Natural killer cell (primary cell): ENCODE data around the gene CCDC9B. TPM values are rescaled to one million over a fixed set of nuclear protein-coding genes. Genes with fewer than 3 reads are reported as not detected.

ENCODE experiments used
- ATAC-seq, 3 donors: fragments of 150-1000 bp in 2 of 3; fragments of 200-7000 bp in 1 of 3; cut with Tn5 transposase; 1 replicate in 1 of 3; 2 replicates in 2 of 3; pipeline ENCODE4 v1.10.0; 2021; ENCODE audit warnings: mild to moderate bottlenecking in 2 of 3, moderate library complexity in 2 of 3
- DNase-seq, 2 donors: peaks; one replicate each; pipeline versions ENCODE4 v3.0.0 to v3.0.0-alpha.2; 2013 to 2021; ENCODE audit warnings: mixed read lengths in 1 of 2
- H3K27ac ChIP-seq: one replicate; pipeline ENCODE4 v1.5.1; 2013; ENCODE audit warnings: mild to moderate bottlenecking, low read length
- H3K27me3 ChIP-seq: one replicate; pipeline ENCODE4 v1.6.1; 2013; ENCODE audit warnings: low read length; ENCODE audit not compliant: control insufficient read depth, insufficient read depth
- H3K36me3 ChIP-seq: one replicate; pipeline ENCODE4 v1.6.1; 2013; ENCODE audit warnings: low read length; ENCODE audit not compliant: control insufficient read depth, insufficient read depth
- H3K4me1 ChIP-seq: one replicate; pipeline ENCODE4 v1.6.1; 2013; ENCODE audit warnings: low read length; ENCODE audit not compliant: control insufficient read depth, insufficient read depth
- H3K4me3 ChIP-seq: one replicate; pipeline ENCODE4 v1.5.1; 2013; ENCODE audit warnings: low read length
- H3K9me3 ChIP-seq: one replicate; pipeline ENCODE4 v1.6.1; 2013; ENCODE audit warnings: low read length; ENCODE audit not compliant: control insufficient read depth, insufficient read depth
- H3K27ac Mint-ChIP-seq, 2 donors: one replicate each; pipeline ENCODE4 v1.8.0; 2022; ENCODE audit warnings: mild to moderate bottlenecking in 2 of 2, mixed read lengths in 2 of 2, moderate library complexity in 1 of 2
- H3K27me3 Mint-ChIP-seq, 2 donors: one replicate each; pipeline ENCODE4 v1.8.0; 2022; ENCODE audit warnings: low read depth in 2 of 2, mixed read lengths in 2 of 2
- H3K36me3 Mint-ChIP-seq: one replicate; pipeline ENCODE4 v1.8.0; 2022; ENCODE audit warnings: mixed read lengths
- H3K4me1 Mint-ChIP-seq, 2 donors: one replicate each; pipeline ENCODE4 v1.8.0; 2022; ENCODE audit warnings: mixed read lengths in 2 of 2
- H3K4me3 Mint-ChIP-seq: one replicate; pipeline ENCODE4 v1.8.0; 2022; ENCODE audit warnings: mild to moderate bottlenecking, moderate library complexity, mixed read lengths
- H3K9me3 Mint-ChIP-seq, 2 donors: one replicate each; pipeline ENCODE4 v1.8.0; 2022; ENCODE audit warnings: mixed read lengths in 2 of 2
- CTCF ChIP-seq: fragments of 200-600 bp; IDR thresholded peaks from one replicate; pipeline ENCODE4 v1.8.0; 2022; ENCODE audit warnings: antibody characterized with exemption
- WGBS: methylation state at CpG from one replicate; pipeline ENCODE4 v1.1.7; 2013; ENCODE audit warnings: missing lambda C conversion rate; ENCODE audit not compliant: insufficient coverage; 5-methylcytosine and 5-hydroxymethylcytosine counted together
- intact Hi-C: fragments of 100-400 bp; cut with micrococcal nuclease; formaldehyde crosslinking; loops from one replicate; pipeline ENCODE4 v1.14.2; 2022
- total RNA-seq, 4 donors: library from RNA; stranded (reverse); fragments of 120-200 nt in 1 of 4; gene quantifications; one replicate each; pipeline versions ENCODE4 v1.2.3 to v1.2.4, GENCODE V29; 2013 to 2022

The CCDC9B gene
- total RNA-seq, 3 donors from 2014 or later (not counting 1 experiment from before 2014, with no cell fraction given), result 4.4 to 5.3 (median 4.7) TPM

DNA sequence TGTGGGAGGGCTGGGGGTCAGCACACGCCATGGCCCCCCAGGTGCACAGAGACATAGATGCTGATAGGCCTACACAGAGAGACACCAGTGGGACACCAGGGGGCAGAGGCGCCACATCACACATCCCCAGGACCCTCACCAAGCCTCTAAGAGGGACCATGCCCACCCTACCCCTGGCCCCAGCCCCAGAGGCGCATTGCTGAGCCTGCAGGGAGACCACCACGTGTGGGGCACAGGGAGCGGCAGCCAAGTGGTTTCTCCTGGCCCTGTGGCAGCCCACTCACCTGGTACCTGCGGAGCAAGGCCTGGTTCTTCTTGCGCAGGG lies 1.2 kb downstream of the CCDC9B start:
- Histone ChIP-seq H3K4me1 (peaks cover 29% of the 10 kb centered on the region), H3K27me3 (no peaks in the 10 kb centered on the region), H3K4me3 (no peak overlapping the region), H3K36me3 (no peaks in the 10 kb centered on the region), H3K27ac (no peak overlapping the region), H3K9me3 (no peaks in the 10 kb centered on the region)
- WGBS, result 89% methylated on average over 7 of the region's 7 CpGs
- Mint-ChIP-seq H3K27me3 (peaks cover 0 to 2% of the 10 kb centered on the region in 2 donors), H3K4me1 (peaks cover 0 to 10% of the 10 kb centered on the region in 2 donors), H3K36me3 (no peaks in the 10 kb centered on the region), H3K4me3 (no peak overlapping the region), H3K9me3 (no peaks in the 10 kb centered on the region), H3K27ac (no peak overlapping the region)
- TF ChIP-seq CTCF, result no peak
- DNase-seq (no peak), ATAC-seq (no peak)
- intact Hi-C loops, result loop anchor here (2.0 to 10.0 kb wide), 2 partner anchors 15 to 125 kb away; no protein-coding TSS in a partner anchor

DNA sequence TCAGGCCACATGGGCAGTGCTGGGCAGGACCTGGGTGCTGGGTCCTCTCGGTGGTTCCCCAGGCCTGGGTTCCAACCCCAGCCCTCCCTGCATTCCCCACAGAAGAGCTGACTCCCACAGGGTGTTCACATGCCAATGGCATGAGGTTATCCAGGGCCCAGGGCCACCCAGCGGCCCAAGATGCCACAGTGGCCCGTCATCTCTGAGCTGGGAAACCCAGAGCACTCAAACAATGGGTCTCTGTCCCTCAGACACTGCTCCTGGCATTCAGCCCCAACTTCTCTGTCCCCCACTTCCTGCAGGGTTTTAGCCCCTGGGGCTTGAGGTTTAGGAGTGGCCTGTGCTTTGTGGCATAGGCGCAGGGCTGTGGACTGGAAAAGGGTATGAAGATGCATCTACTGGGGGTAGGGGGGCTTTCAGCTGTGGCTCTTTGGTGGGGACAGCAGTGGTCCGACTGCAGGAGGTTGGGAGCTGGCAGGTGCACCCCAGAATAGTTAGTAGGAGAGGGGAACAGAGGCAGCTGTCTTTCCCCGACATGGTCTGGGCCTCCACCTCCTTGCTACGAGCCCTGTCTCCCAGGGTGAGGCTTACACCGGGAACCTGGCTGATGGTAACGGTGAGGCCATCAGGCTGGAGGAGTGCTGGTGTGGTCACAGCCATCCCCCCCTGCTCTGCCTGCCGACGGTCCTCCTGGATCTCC lies 1.7 kb downstream of the CCDC9B start:
- peaks cover 0 to 11% of the 10 kb centered on the region in 2 donors for H3K4me1 Mint-ChIP-seq
- 85% methylated on average over 11 of the region's 11 CpGs for WGBS
- H3K27me3 ChIP-seq, result no peaks in the 10 kb centered on the region
- no peaks in the 10 kb centered on the region for H3K9me3 Mint-ChIP-seq
- no peaks in the 10 kb centered on the region for H3K36me3 ChIP-seq
- peaks cover 29% of the 10 kb centered on the region for H3K4me1 ChIP-seq
- ATAC-seq, result no peak
- no peak overlapping the region for H3K27ac ChIP-seq
- no peak overlapping the region for H3K27ac Mint-ChIP-seq
- intact Hi-C loops, result loop anchor here (1.0 to 10.0 kb wide), 3 partner anchors 14 to 124 kb away; no protein-coding TSS in a partner anchor
- no peaks in the 10 kb centered on the region for H3K9me3 ChIP-seq
- H3K36me3 Mint-ChIP-seq, result no peaks in the 10 kb centered on the region
- DNase-seq, result no peak
- H3K27me3 Mint-ChIP-seq, result peaks cover 0 to 2% of the 10 kb centered on the region in 2 donors
- TF ChIP-seq CTCF, result no peak
- no peak overlapping the region for H3K4me3 Mint-ChIP-seq
- no peak overlapping the region for H3K4me3 ChIP-seq

DNA sequence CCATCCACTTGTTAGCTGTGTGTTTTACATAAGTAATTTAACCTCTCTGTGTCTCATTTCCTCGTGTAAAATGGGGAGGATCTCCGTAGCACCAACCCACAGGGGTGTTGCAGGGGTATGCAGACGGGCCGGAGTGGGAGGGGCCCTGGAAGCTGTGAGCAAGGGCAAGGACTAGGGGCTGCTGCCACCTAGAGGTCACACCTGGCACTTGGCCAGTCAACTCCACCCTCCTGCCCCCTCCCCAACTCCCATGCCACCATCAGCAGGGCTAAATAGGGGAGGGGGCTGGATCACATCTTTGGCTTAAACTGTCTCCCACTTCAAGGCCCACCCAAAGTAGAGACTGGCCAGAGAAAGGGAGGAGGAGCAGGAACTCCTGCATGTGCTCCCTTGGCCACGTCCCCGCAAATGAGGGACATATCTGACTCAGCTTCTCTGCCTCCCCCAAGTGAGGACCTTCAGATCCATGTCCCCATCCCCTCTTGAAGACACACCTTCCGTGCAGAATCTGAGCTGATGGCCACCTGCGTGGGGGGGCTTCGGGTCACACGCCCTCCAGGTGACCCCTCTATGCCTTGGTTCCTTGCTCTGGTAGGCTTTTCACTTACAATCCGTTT lies 2.6 kb downstream of the CCDC9B start:
- Mint-ChIP-seq H3K4me1 (peaks cover 0 to 19% of the 10 kb centered on the region in 2 donors), H3K36me3 (no peaks in the 10 kb centered on the region), H3K4me3 (no peak overlapping the region), H3K27ac (no peak overlapping the region), H3K9me3 (no peaks in the 10 kb centered on the region), H3K27me3 (peaks cover 0 to 2% of the 10 kb centered on the region in 2 donors)
- peak; percentile 84 to 96 (median 94) for ATAC-seq
- Histone ChIP-seq H3K27ac (no peak overlapping the region), H3K4me1 (peaks cover 38% of the 10 kb centered on the region), H3K27me3 (no peaks in the 10 kb centered on the region), H3K36me3 (no peaks in the 10 kb centered on the region), H3K4me3 (no peak overlapping the region), H3K9me3 (no peaks in the 10 kb centered on the region)
- intact Hi-C loops, result loop anchor here (1.0 to 10.0 kb wide), 3 partner anchors 13 to 123 kb away; no protein-coding TSS in a partner anchor
- WGBS, result 47% methylated on average over 10 of the region's 11 CpGs
- DNase-seq, result peak; percentile 67 to 89
- peak; percentile 91 for TF ChIP-seq CTCF
